ENCODE measurements around the gene NEURL1.

NEURL1 gene

DNA sequence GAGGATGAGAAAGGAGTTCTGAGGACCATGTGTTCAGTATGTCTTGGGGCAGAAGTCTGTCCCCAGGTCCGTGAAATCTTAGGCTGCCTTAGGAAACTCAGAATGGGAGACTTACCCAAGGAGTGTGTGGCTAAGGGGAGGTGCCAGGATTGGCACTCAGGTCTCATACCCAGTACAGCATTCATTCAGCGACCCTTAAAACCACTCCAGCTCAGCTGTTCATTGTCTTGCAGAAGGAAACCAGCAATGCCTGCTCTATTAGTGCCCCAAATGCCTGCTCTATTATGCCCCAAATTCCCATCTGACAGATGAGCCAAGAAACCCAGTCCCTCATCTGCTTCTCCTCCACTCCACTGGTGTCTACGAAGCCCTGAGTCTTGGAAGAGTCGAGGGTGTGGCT, 147.8 kb downstream of the NEURL1 start:
- no peak overlapping the region for H3K4me2 ChIP-seq (ENCODE audit: low read depth, low read length, poor library complexity, severe bottlenecking)
- H3K4me1 ChIP-seq (ENCODE audit: insufficient read depth, low read length, poor library complexity, severe bottlenecking) = no peaks in the 10 kb centered on the region
- TF ChIP-seq EZH2phosphoT487 (IDR thresholded peaks at IDR 0.05; ENCODE audit: borderline replicate concordance) (no peak), CTCF (conservative IDR thresholded peaks at IDR 0.05; ENCODE audit: low read length) (no peak)
- no peaks in the 10 kb centered on the region for H4K20me1 ChIP-seq (ENCODE audit: insufficient read depth, low read length, poor library complexity, severe bottlenecking)
- H3K4me3 ChIP-seq (ENCODE audit: low read length, poor library complexity, severe bottlenecking) = no peak overlapping the region
- H3K27me3 ChIP-seq (ENCODE audit: insufficient read depth, low read length, poor library complexity, severe bottlenecking) = no peaks in the 10 kb centered on the region
- no peaks in the 10 kb centered on the region for H3F3A ChIP-seq (ENCODE audit: low read depth)
- H2AFZ ChIP-seq (ENCODE audit: low read length) = no peak overlapping the region
- no peaks in the 10 kb centered on the region for H3K36me3 ChIP-seq (ENCODE audit: insufficient read depth, low read length)
- H3K9me3 ChIP-seq (ENCODE audit: insufficient read depth, low read depth, low read length) = no peaks in the 10 kb centered on the region
- H3K79me2 ChIP-seq (ENCODE audit: insufficient read depth, low read length) = no peaks in the 10 kb centered on the region
- no peaks in the 10 kb centered on the region for H3K9me2 ChIP-seq (replicated peaks; ENCODE audit: low read depth, low read length)
- H3K9ac ChIP-seq (ENCODE audit: low read depth, low read length, poor library complexity, severe bottlenecking) = no peak overlapping the region
